ENCODE data around the gene MYRFL.

GRCh38 chr12:69810870-69811498, 14.0 kb upstream of the MYRFL start:
- TF ChIP-seq CTCF (IDR thresholded peaks at IDR 0.05; ENCODE audit: borderline replicate concordance, extremely low read depth, low read length, poor library complexity, severe bottlenecking) = no peak
- TF ChIP-seq EZH2 (IDR thresholded peaks at IDR 0.05; ENCODE audit: borderline replicate concordance, low read depth, low read length, severe bottlenecking) = no peak

All from DND-41 (cell line).